ENCODE measurements around the gene TNFRSF25. TPM values are rescaled to one million over a fixed set of nuclear protein-coding genes. Genes with fewer than 3 reads are reported as not detected.

The TNFRSF25 gene
- total and polyA plus RNA-seq, 2 experiments from 2014 or later = 13.6 to 25.3 TPM

GRCh38 chr1:6486433-6487011 is 20.5 kb upstream of the TNFRSF25 start:
- H3K9me2 ChIP-seq (ENCODE audit: insufficient read depth) = no peaks in the 10 kb centered on the region
- no peaks in the 10 kb centered on the region; the same call in 1 of the 2 replicates for H4K20me1 ChIP-seq (replicated peaks; ENCODE audit: insufficient read depth)
- H3K4me3 Mint-ChIP-seq = peak overlapping the region; percentile 71
- no peaks in the 10 kb centered on the region for H3K36me3 Mint-ChIP-seq (ENCODE audit: low read depth)
- no peak overlapping the region for H3K27ac ChIP-seq (ENCODE audit: low read depth)
- H3K9me3 Mint-ChIP-seq = no peaks in the 10 kb centered on the region
- peak overlapping the region; percentile 78 for H3K4me3 ChIP-seq
- TF ChIP-seq NANOG (IDR thresholded peaks at IDR 0.05; ENCODE audit: borderline replicate concordance) = no peak
- TF ChIP-seq STAT1 (IDR thresholded peaks at IDR 0.05; ENCODE audit: unreplicated experiment) = no peak
- no peak for TF ChIP-seq REST (IDR thresholded peaks at IDR 0.05; ENCODE audit: unreplicated experiment)
- TF ChIP-seq JUNB (IDR thresholded peaks at IDR 0.05; ENCODE audit: unreplicated experiment) = no peak
- peak; percentile 12; the same call in 1 of the 2 replicates for TF ChIP-seq POLR2AphosphoS5 (IDR thresholded peaks at IDR 0.05; ENCODE audit: low read depth)
- peak; percentile 85 to 94 for TF ChIP-seq CTCF (conservative IDR thresholded peaks at IDR 0.05; ENCODE audit: low read depth in 2 of 2)
- H3K4me1 Mint-ChIP-seq = peaks cover 27% of the 10 kb centered on the region
- peak overlapping the region; percentile 92 for H3K4me2 ChIP-seq
- peaks cover 6% of the 10 kb centered on the region; the same call in 1 of the 2 replicates for H3K27me3 ChIP-seq (ENCODE audit: insufficient read depth)
- DNase-seq (ENCODE audit: low spot score) = peak; percentile 98
- peak; percentile 63 for ATAC-seq
- no peaks in the 10 kb centered on the region for H3K36me3 ChIP-seq (ENCODE audit: insufficient read depth)
- H3F3A ChIP-seq (replicated peaks; ENCODE audit: low read depth) = peaks cover 10% of the 10 kb centered on the region
- H3K4me1 ChIP-seq (ENCODE audit: insufficient read depth) = peaks cover 7% of the 10 kb centered on the region
- H2AFZ ChIP-seq = no peak overlapping the region
- peaks cover 22% of the 10 kb centered on the region for H3K27me3 Mint-ChIP-seq (ENCODE audit: insufficient read depth, low read depth, poor library complexity)
- no peak overlapping the region for H3K27ac Mint-ChIP-seq
- no peaks in the 10 kb centered on the region for H3K79me2 ChIP-seq (replicated peaks; ENCODE audit: insufficient read depth)

GRCh38 chr1:6485168-6486101 is 19.5 kb upstream of the TNFRSF25 start:
- H4K20me1 ChIP-seq (replicated peaks; ENCODE audit: insufficient read depth) = no peaks in the 10 kb centered on the region; the same call in 1 of the 2 replicates
- ATAC-seq = peak; percentile 4
- H3K36me3 ChIP-seq (ENCODE audit: insufficient read depth) = no peaks in the 10 kb centered on the region
- Mint-ChIP-seq H3K9me3 (no peaks in the 10 kb centered on the region), H3K4me3 (peak overlapping the region; percentile 71), H3K4me1 (peaks cover 22% of the 10 kb centered on the region), H3K27me3 (ENCODE audit: insufficient read depth, low read depth, poor library complexity) (peaks cover 22% of the 10 kb centered on the region), H3K36me3 (ENCODE audit: low read depth) (no peaks in the 10 kb centered on the region), H3K27ac (no peak overlapping the region)
- H3K27me3 ChIP-seq (ENCODE audit: insufficient read depth) = peaks cover 6% of the 10 kb centered on the region; the same call in 1 of the 2 replicates
- peaks cover 3% of the 10 kb centered on the region; the same call in 1 of the 2 replicates for H3F3A ChIP-seq (replicated peaks; ENCODE audit: low read depth)
- TF ChIP-seq REST (IDR thresholded peaks at IDR 0.05; ENCODE audit: unreplicated experiment) (no peak), ZNF114 (CRISPR knock-in tag; IDR thresholded peaks at IDR 0.05) (no peak), ZNF331 (CRISPR knock-in tag; IDR thresholded peaks at IDR 0.05; ENCODE audit: low read depth) (no peak), CREB1 (CRISPR knock-in tag; IDR thresholded peaks at IDR 0.05; ENCODE audit: low read depth) (no peak), CTCF (conservative IDR thresholded peaks at IDR 0.05; ENCODE audit: low read depth in 2 of 2) (peak in 1 of 2 experiments; percentile 38; a peak in 2 of 4 replicates)
- H3K9me2 ChIP-seq (ENCODE audit: insufficient read depth) = no peaks in the 10 kb centered on the region
- no peak overlapping the region for H3K27ac ChIP-seq (ENCODE audit: low read depth)
- H3K4me1 ChIP-seq (ENCODE audit: insufficient read depth) = no peaks in the 10 kb centered on the region; the same call in 1 of the 2 replicates
- no peaks in the 10 kb centered on the region for H3K79me2 ChIP-seq (replicated peaks; ENCODE audit: insufficient read depth)
- peak; percentile 52 for DNase-seq (ENCODE audit: low spot score)
- H2AFZ ChIP-seq = peak overlapping the region; percentile 80
- peak overlapping the region; percentile 78 for H3K4me3 ChIP-seq
- H3K4me2 ChIP-seq = peak overlapping the region; percentile 92

Measured in GM23338 (cell line).